Esophagus squamous epithelium (tissue), 5 donors: ENCODE results near the gene SPTLC3. TPM values are rescaled to one million over a fixed set of nuclear protein-coding genes. Genes with fewer than 3 reads are reported as not detected.

Source experiments
- DNase-seq: peaks from one replicate; lab custom pipeline; 2025; lab: John Stamatoyannopoulos, UW
- H3K27ac ChIP-seq, 4 donors: fragments of 200-600 bp; sonication (generic); one replicate each; pipeline ENCODE4 v1.5.1; 2016 to 2019; ENCODE audit warnings: mild to moderate bottlenecking in 1 of 4
- H3K27me3 ChIP-seq, 4 donors: fragments of 200-600 bp; sonication (generic); 1 replicate in 3 of 4; 2 replicates in 1 of 4; pipeline versions ENCODE4 v1.5.1 to v1.6.0; 2017 to 2021; ENCODE audit warnings: antibody characterized with exemption in 1 of 4
- H3K36me3 ChIP-seq, 3 donors: fragments of 200-600 bp; sonication (generic); one replicate each; pipeline ENCODE4 v1.5.1; 2016 to 2019
- H3K4me1 ChIP-seq, 3 donors: fragments of 200-600 bp; sonication (generic); one replicate each; pipeline ENCODE4 v1.5.1; 2017 to 2019
- H3K4me3 ChIP-seq, 4 donors: fragments of 200-600 bp; sonication (generic); 1 replicate in 3 of 4; 2 replicates in 1 of 4; pipeline ENCODE4 v1.5.1; 2016 to 2019; ENCODE audit warnings: mild to moderate bottlenecking in 2 of 4, moderate library complexity in 1 of 4
- H3K9me3 ChIP-seq, 3 donors: fragments of 200-600 bp; sonication (generic); one replicate each; pipeline ENCODE4 v1.5.1; 2016 to 2019
- CTCF ChIP-seq, 6 experiments: fragments of 450-650 bp in 4 of 6; fragments of 200-600 bp in 2 of 6; sonication (generic) in 2 of 6; IDR thresholded peaks; one replicate each; pipeline ENCODE4 v1.5.1; 2016 to 2019; ENCODE audit warnings: antibody characterized with exemption in 6 of 6, mild to moderate bottlenecking in 4 of 6, moderate library complexity in 4 of 6
- POLR2A ChIP-seq, 4 donors: fragments of 450-650 bp; IDR thresholded peaks; one replicate each; pipeline ENCODE4 v1.6.1; 2017; ENCODE audit warnings: antibody characterized with exemption in 4 of 4, mild to moderate bottlenecking in 4 of 4, moderate library complexity in 3 of 4
- whole genome bisulfite sequencing, 2 donors: methylation state at CpG; one replicate each; pipeline ENCODE4 v1.1.5; 2018; 5-methylcytosine and 5-hydroxymethylcytosine counted together
- intact Hi-C: fragments of 100-400 bp; cut with DNase I; formaldehyde crosslinking; loops from one replicate; pipeline ENCODE4 v1.15.0; 2022
- total RNA-seq, 4 donors: library from RNA; depleted of rRNA; stranded (reverse); fragments of >200 nt; gene quantifications; one replicate each; pipeline ENCODE4 v1.1.0, GENCODE V29; 2016
- donor health status: DM: yes; HTN: yes; CAD: no.

Gene SPTLC3
- total RNA-seq, 4 donors from 2014 or later: 6.9 to 9.1 (median 7.3) TPM

GRCh38 chr20:13068336-13068735 lies 59.6 kb downstream of the SPTLC3 start:
- Histone ChIP-seq H3K27me3 (no peaks in the 10 kb centered on the region), H3K9me3 (peaks cover 0 to 7% (median 0%) of the 10 kb centered on the region in 3 donors), H3K4me3 (no peak overlapping the region), H3K27ac (peak overlapping the region in 2 of 4 donors; percentile 22 to 32), H3K36me3 (peaks cover 0 to 5% (median 0%) of the 10 kb centered on the region in 3 donors), H3K4me1 (no peaks in the 10 kb centered on the region)
- 37 to 44% methylated on average over 3 of the region's 3 CpGs for WGBS, 2 donors
- TF ChIP-seq POLR2A (IDR thresholded peaks at IDR 0.05) (no peak), CTCF (IDR thresholded peaks at IDR 0.05) (no peak)
- intact Hi-C loops: no loop called here
- no peak for DNase-seq

GRCh38 chr20:13081877-13082276 lies 73.1 kb downstream of the SPTLC3 start:
- Histone ChIP-seq H3K36me3 (peaks cover 0 to 5% (median 0%) of the 10 kb centered on the region in 3 donors), H3K4me1 (no peaks in the 10 kb centered on the region), H3K27ac (no peak overlapping the region), H3K9me3 (no peaks in the 10 kb centered on the region), H3K27me3 (no peaks in the 10 kb centered on the region), H3K4me3 (no peak overlapping the region)
- TF ChIP-seq POLR2A (IDR thresholded peaks at IDR 0.05) (no peak), CTCF (IDR thresholded peaks at IDR 0.05) (no peak)
- intact Hi-C loops: no loop called here
- WGBS, 2 donors: 78 to 91% methylated on average over 1 of the region's 1 CpG
- no peak for DNase-seq

GRCh38 chr20:13082378-13082777 lies 73.6 kb downstream of the SPTLC3 start:
- DNase-seq: no peak
- H3K36me3 ChIP-seq: peaks cover 0 to 5% (median 0%) of the 10 kb centered on the region in 3 donors
- H3K27me3 ChIP-seq: no peaks in the 10 kb centered on the region
- intact Hi-C loops: no loop called here
- no peak overlapping the region for H3K4me3 ChIP-seq
- TF ChIP-seq CTCF (IDR thresholded peaks at IDR 0.05) (no peak), POLR2A (IDR thresholded peaks at IDR 0.05) (no peak)
- H3K27ac ChIP-seq: no peak overlapping the region
- no peaks in the 10 kb centered on the region for H3K9me3 ChIP-seq
- no peaks in the 10 kb centered on the region for H3K4me1 ChIP-seq

GRCh38 chr20:13085275-13085674 lies 76.5 kb downstream of the SPTLC3 start:
- H3K27ac ChIP-seq: no peak overlapping the region
- WGBS, 2 donors: 57 to 81% methylated on average over 3 of the region's 3 CpGs
- no peak overlapping the region for H3K4me3 ChIP-seq
- no peaks in the 10 kb centered on the region for H3K4me1 ChIP-seq
- H3K9me3 ChIP-seq: no peaks in the 10 kb centered on the region
- no peaks in the 10 kb centered on the region for H3K27me3 ChIP-seq
- intact Hi-C loops: no loop called here
- DNase-seq: no peak
- no peaks in the 10 kb centered on the region for H3K36me3 ChIP-seq
- no peak for TF ChIP-seq CTCF (IDR thresholded peaks at IDR 0.05)
- no peak for TF ChIP-seq POLR2A (IDR thresholded peaks at IDR 0.05)

GRCh38 chr20:13089950-13090469 lies 81.2 kb downstream of the SPTLC3 start:
- no peak for TF ChIP-seq POLR2A (IDR thresholded peaks at IDR 0.05)
- no peak for TF ChIP-seq CTCF (IDR thresholded peaks at IDR 0.05)
- intact Hi-C loops: no loop called here
- Histone ChIP-seq H3K27me3 (no peaks in the 10 kb centered on the region), H3K36me3 (peaks cover 0 to 30% (median 0%) of the 10 kb centered on the region in 3 donors), H3K9me3 (no peaks in the 10 kb centered on the region), H3K4me1 (no peaks in the 10 kb centered on the region), H3K4me3 (no peak overlapping the region), H3K27ac (no peak overlapping the region)
- 73 to 100% methylated on average over 1 of the region's 1 CpG for WGBS, 2 donors
- DNase-seq: no peak
